OCI-LY1 (cell line): ENCODE data around the gene ABHD16A.

Source experiments
- H2AFZ ChIP-seq: fragments of 200-600 bp; sonication (generic), shearing (Covaris generic); 2 replicates; pipeline ENCODE4 v1.6.0; 2014; ENCODE audit warnings: antibody characterized with exemption, mild to moderate bottlenecking, low read length
- H3F3A ChIP-seq: fragments of 200-600 bp; sonication (generic), shearing (Covaris generic); 2 replicates; pipeline ENCODE4 v1.6.0; 2014; ENCODE audit warnings: mild to moderate bottlenecking, antibody characterized with exemption, low read length, moderate library complexity; ENCODE audit not compliant: insufficient read depth
- H3K27ac ChIP-seq: fragments of 200-600 bp; sonication (generic); 2 replicates; pipeline ENCODE4 v1.5.1; 2014; ENCODE audit warnings: low read length, mixed run types, mild to moderate bottlenecking, low read depth; ENCODE audit not compliant: poor library complexity, severe bottlenecking
- H3K27me3 ChIP-seq: fragments of 200-600 bp; sonication (generic); 2 replicates; pipeline ENCODE4 v1.6.0; 2014; ENCODE audit warnings: antibody characterized with exemption, mild to moderate bottlenecking, low read length, moderate library complexity; ENCODE audit not compliant: insufficient read depth
- H3K36me3 ChIP-seq: fragments of 200-600 bp; sonication (generic); 2 replicates; pipeline ENCODE4 v1.6.1; 2014; ENCODE audit warnings: mild to moderate bottlenecking, antibody characterized with exemption, low read length, moderate library complexity, mixed read lengths; ENCODE audit not compliant: insufficient read depth
- H3K4me1 ChIP-seq: fragments of 200-600 bp; sonication (generic); 2 replicates; pipeline ENCODE4 v1.5.1; 2014; ENCODE audit warnings: mild to moderate bottlenecking, low read length, moderate library complexity; ENCODE audit not compliant: insufficient read depth, severe bottlenecking
- H3K4me2 ChIP-seq: fragments of 200-600 bp; sonication (generic), shearing (Covaris generic); 2 replicates; pipeline ENCODE4 v1.6.1; 2014; ENCODE audit warnings: low read length
- H3K4me3 ChIP-seq: fragments of 200-600 bp; sonication (generic); 2 replicates; pipeline ENCODE4 v1.5.1; 2014; ENCODE audit warnings: low read length, low read depth, mild to moderate bottlenecking, mixed read lengths; ENCODE audit not compliant: poor library complexity, severe bottlenecking
- H3K79me2 ChIP-seq: fragments of 200-600 bp; shearing (Covaris generic); 2 replicates; pipeline ENCODE4 v1.6.1; 2016; ENCODE audit warnings: mixed run types, low read length, mixed read lengths; ENCODE audit not compliant: insufficient read depth
- H3K9ac ChIP-seq: fragments of 200-600 bp; sonication (generic), shearing (Covaris generic); 2 replicates; pipeline ENCODE4 v1.6.1; 2014; ENCODE audit warnings: mild to moderate bottlenecking, low read length, mixed read lengths
- H3K9me2 ChIP-seq: fragments of 200-600 bp; sonication (generic), shearing (Covaris generic); 2 replicates; pipeline ENCODE4 v1.6.1; 2014; ENCODE audit warnings: low read depth, mild to moderate bottlenecking, low read length, mixed read lengths
- H3K9me3 ChIP-seq: fragments of 200-600 bp; shearing (Covaris generic); 2 replicates; pipeline ENCODE4 v1.6.1; 2014; ENCODE audit warnings: low read length, mixed read lengths
- H4K20me1 ChIP-seq: fragments of 200-600 bp; sonication (generic), shearing (Covaris generic); 2 replicates; pipeline ENCODE4 v1.6.0; 2016; ENCODE audit warnings: mild to moderate bottlenecking, low read length; ENCODE audit not compliant: insufficient read depth
- CTCF ChIP-seq: fragments of 200-600 bp; sonication (generic), shearing (Covaris generic); IDR thresholded peaks from 2 replicates; pipeline ENCODE4 v1.5.1; 2017; ENCODE audit warnings: mild to moderate bottlenecking, antibody characterized with exemption, low read length, moderate library complexity, mixed read lengths
- EZH2 ChIP-seq: fragments of 200-600 bp; sonication (generic), shearing (Covaris generic); IDR thresholded peaks from 2 replicates; pipeline ENCODE4 v1.8.0; 2017; ENCODE audit warnings: borderline replicate concordance, mixed run types, mild to moderate bottlenecking, antibody characterized with exemption, low read length, moderate library complexity, mixed read lengths

Gene ABHD16A

GRCh38 chr6:31639043-31639442 lies 64.1 kb downstream of the ABHD16A start:
- H3K36me3 ChIP-seq, result peaks cover 96% of the 10 kb centered on the region
- H3K79me2 ChIP-seq, result no peaks in the 10 kb centered on the region
- no peaks in the 10 kb centered on the region for H3K9me2 ChIP-seq
- H3K9ac ChIP-seq, result no peak overlapping the region
- H2AFZ ChIP-seq, result no peak overlapping the region
- H3K27ac ChIP-seq, result peak overlapping the region; percentile 6
- no peaks in the 10 kb centered on the region for H3K27me3 ChIP-seq
- H3K4me3 ChIP-seq, result no peak overlapping the region
- H3F3A ChIP-seq, result peaks cover 4% of the 10 kb centered on the region; the same call in 1 of the 2 replicates
- H3K4me2 ChIP-seq, result no peak overlapping the region
- TF ChIP-seq EZH2 (no peak), CTCF (no peak)
- no peaks in the 10 kb centered on the region for H3K4me1 ChIP-seq
- no peaks in the 10 kb centered on the region for H4K20me1 ChIP-seq
- no peaks in the 10 kb centered on the region for H3K9me3 ChIP-seq
